ENCODE results near the gene CHL1. TPM values are rescaled to one million over a fixed set of nuclear protein-coding genes. Genes with fewer than 3 reads are reported as not detected.

The CHL1 gene
- total and polyA plus RNA-seq, 12 donors = 0.55 to 28.8 (median 2.2) TPM

DNA sequence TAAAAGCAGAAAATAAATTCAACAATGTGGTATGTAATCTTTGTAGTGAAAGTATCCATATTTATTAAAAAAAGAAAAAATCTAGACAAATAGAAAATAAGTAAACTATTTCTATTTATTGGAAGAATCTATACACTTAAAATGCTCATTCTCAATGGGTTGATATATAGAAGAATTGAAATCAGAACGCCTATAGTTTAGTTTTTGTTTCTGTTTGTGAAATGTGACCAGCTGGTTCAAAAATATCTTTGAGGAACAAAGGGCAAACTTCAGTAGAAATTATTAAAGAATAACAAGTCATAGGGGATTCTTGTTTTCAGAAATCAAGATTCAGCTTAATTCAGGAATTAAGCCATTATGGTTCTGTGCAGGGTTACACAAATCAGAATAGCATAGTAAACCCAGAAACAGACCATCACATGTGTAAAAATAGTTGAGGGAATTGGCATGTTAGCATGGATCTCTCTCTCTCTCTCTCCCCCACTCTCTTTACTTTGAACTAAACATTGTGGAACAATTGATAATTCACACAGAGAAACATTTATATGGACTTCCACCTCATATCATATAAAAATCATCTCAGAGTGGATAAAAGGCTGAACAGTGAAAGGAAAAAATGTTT lies 134.0 kb downstream of the CHL1 start:
- WGBS, 2 donors = 60% methylated on average over 1 of the region's 1 CpG
- Histone ChIP-seq H3K36me3 (no peaks in the 10 kb centered on the region), H3K9me3 (no peaks in the 10 kb centered on the region)

DNA sequence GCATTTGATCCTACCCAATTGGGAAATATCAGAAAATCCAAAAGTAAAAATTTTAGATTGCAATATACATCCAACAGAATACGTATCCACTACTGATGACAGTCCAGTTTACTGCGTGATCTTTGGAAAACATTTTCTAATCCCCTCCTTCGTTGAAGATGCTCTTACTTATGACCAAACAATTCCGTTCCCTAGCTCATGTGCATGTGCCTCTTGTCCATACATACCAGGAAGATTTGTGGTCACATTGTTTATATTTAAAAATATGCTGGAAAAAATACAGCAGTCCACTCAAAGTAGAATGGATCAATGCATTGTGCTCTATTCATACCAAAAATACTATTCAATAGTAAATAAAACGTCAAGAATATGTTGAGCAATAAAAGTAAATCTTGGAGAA lies 135.3 kb downstream of the CHL1 start:
- Histone ChIP-seq H3K4me1 (no peaks in the 10 kb centered on the region), H3K4me3 (no peak overlapping the region), H3K9me3 (no peaks in the 10 kb centered on the region), H3K27me3 (no peaks in the 10 kb centered on the region), H3K27ac (no peak overlapping the region), H3K36me3 (no peaks in the 10 kb centered on the region)
- 73 to 74% methylated on average over 5 of the region's 5 CpGs for WGBS, 2 donors
- TF ChIP-seq, protein P1, sequence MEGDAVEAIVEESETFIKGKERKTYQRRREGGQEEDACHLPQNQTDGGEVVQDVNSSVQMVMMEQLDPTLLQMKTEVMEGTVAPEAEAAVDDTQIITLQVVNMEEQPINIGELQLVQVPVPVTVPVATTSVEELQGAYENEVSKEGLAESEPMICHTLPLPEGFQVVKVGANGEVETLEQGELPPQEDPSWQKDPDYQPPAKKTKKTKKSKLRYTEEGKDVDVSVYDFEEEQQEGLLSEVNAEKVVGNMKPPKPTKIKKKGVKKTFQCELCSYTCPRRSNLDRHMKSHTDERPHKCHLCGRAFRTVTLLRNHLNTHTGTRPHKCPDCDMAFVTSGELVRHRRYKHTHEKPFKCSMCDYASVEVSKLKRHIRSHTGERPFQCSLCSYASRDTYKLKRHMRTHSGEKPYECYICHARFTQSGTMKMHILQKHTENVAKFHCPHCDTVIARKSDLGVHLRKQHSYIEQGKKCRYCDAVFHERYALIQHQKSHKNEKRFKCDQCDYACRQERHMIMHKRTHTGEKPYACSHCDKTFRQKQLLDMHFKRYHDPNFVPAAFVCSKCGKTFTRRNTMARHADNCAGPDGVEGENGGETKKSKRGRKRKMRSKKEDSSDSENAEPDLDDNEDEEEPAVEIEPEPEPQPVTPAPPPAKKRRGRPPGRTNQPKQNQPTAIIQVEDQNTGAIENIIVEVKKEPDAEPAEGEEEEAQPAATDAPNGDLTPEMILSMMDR (IDR thresholded peaks at IDR 0.05) = no peak
- intact Hi-C loops (cut with DNase I) = no loop called here
- no peak for ATAC-seq
- DNase-seq = no peak

More for the DNA sequence above, 134.0 kb downstream of the CHL1 start:
- no peak overlapping the region for H3K27ac ChIP-seq
- intact Hi-C loops (cut with DNase I) = no loop called here
- no peaks in the 10 kb centered on the region for H3K4me1 ChIP-seq
- no peak for DNase-seq
- H3K4me3 ChIP-seq = no peak overlapping the region
- TF ChIP-seq, protein P1 (IDR thresholded peaks at IDR 0.05) = no peak
- no peaks in the 10 kb centered on the region for H3K27me3 ChIP-seq
- no peak for ATAC-seq

DNA sequence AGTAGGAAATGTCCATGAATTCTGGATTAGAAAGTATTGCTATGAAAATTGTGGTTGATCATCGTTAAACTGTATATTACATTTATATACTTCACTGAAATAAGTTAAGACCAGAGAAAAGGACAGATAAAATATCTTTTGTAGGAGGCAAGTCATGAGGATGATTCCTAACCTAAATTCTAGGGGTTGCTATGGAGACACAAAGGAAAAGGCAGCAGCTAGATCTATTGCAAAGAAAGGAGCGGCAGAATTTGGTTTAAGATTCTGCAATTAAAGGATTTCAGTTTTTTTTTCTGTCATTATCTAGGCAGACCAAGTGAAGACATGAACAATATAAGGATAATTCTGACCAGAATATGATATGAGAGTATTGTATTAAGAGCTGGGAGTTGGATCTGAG lies 136.1 kb downstream of the CHL1 start:
- 40 to 44% methylated on average over 2 of the region's 2 CpGs for WGBS, 2 donors
- no peaks in the 10 kb centered on the region for H3K4me1 ChIP-seq
- H3K4me3 ChIP-seq = no peak overlapping the region
- no peaks in the 10 kb centered on the region for H3K27me3 ChIP-seq
- TF ChIP-seq, protein P1 (IDR thresholded peaks at IDR 0.05) = no peak
- no peaks in the 10 kb centered on the region for H3K36me3 ChIP-seq
- H3K27ac ChIP-seq = no peak overlapping the region
- intact Hi-C loops (cut with DNase I) = no loop called here
- no peaks in the 10 kb centered on the region for H3K9me3 ChIP-seq
- DNase-seq (no peak), ATAC-seq (no peak)

DNA sequence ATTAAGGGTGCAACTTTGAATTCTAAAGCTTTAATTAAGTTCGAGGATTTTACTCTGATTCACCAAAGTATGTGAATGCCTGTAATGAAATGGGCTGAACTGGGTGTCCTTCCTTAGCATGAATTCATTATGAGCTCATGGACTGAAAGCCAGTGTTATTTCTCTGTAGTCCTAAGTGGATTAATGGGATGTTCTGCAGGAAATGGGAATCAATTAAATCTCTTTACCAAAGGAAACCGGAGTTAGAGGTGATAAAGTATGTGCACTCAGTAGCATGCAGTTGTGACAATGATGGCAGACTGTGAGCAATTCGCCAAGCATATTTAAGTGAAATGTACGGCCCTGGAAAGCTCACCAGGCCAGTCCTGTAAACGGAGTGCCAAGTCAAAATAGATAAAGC lies 138.7 kb downstream of the CHL1 start:
- Histone ChIP-seq H3K27ac (no peak overlapping the region), H3K4me3 (no peak overlapping the region), H3K27me3 (no peaks in the 10 kb centered on the region), H3K9me3 (no peaks in the 10 kb centered on the region), H3K4me1 (no peaks in the 10 kb centered on the region), H3K36me3 (no peaks in the 10 kb centered on the region)
- intact Hi-C loops (cut with DNase I) = no loop called here
- DNase-seq = no peak
- 57 to 58% methylated on average over 5 of the region's 5 CpGs for WGBS, 2 donors
- TF ChIP-seq, protein P1 (IDR thresholded peaks at IDR 0.05) = no peak
- no peak for ATAC-seq
